HEK293T (cell line): ENCODE results near the gene EML6.

Source experiments
- CTCF ChIA-PET: fragments of 350-600 bp; formaldehyde crosslinking; extraction: SDS; loops from one replicate; lab custom pipeline; 2021; ENCODE audit warnings: antibody characterized with exemption, inconsistent platforms; lab: Yijun Ruan, JAX
- POLR2A ChIA-PET: fragments of 350-600 bp; formaldehyde crosslinking; extraction: SDS; loops from one replicate; lab custom pipeline; 2020; ENCODE audit warnings: antibody characterized with exemption, inconsistent platforms; lab: Yijun Ruan, JAX
- DNase-seq: peaks from one replicate; pipeline ENCODE4 v3.0.0; 2012; ENCODE audit warnings: mixed read lengths; ENCODE audit errors: extremely low spot score
- ARNT ChIP-seq: fragments of 450-650 bp; IDR thresholded peaks from 2 replicates; pipeline ENCODE4 v1.6.1; 2017; ENCODE audit warnings: mild to moderate bottlenecking
- BHLHE40 ChIP-seq: fragments of 450-650 bp; IDR thresholded peaks from 2 replicates; pipeline ENCODE4 v1.6.1; 2016; ENCODE audit warnings: mild to moderate bottlenecking, moderate library complexity, borderline replicate concordance
- CTBP1 ChIP-seq: fragments of 450-650 bp; IDR thresholded peaks from 2 replicates; pipeline ENCODE4 v1.6.1; 2016; ENCODE audit warnings: borderline replicate concordance
- ELF4 ChIP-seq: fragments of 450-650 bp; IDR thresholded peaks from 2 replicates; pipeline ENCODE4 v1.6.1; 2017; ENCODE audit warnings: antibody characterized with exemption
- FOXA1 ChIP-seq: fragments of 450-650 bp; IDR thresholded peaks from 2 replicates; pipeline ENCODE4 v1.6.1; 2016; ENCODE audit warnings: mild to moderate bottlenecking
- FOXK2 ChIP-seq: fragments of 450-650 bp; IDR thresholded peaks from 2 replicates; pipeline ENCODE4 v1.6.1; 2016; ENCODE audit warnings: mild to moderate bottlenecking
- FOXM1 ChIP-seq: fragments of 450-650 bp; IDR thresholded peaks from 2 replicates; pipeline ENCODE4 v1.6.1; 2017; ENCODE audit warnings: mild to moderate bottlenecking, borderline replicate concordance
- HDGF ChIP-seq: fragments of 450-650 bp; IDR thresholded peaks from 2 replicates; pipeline ENCODE4 v1.6.1; 2017; ENCODE audit warnings: antibody characterized with exemption, borderline replicate concordance
- L3MBTL2 ChIP-seq: fragments of 450-650 bp; conservative IDR thresholded peaks from 2 replicates; pipeline ENCODE4 v1.6.1; 2016; ENCODE audit warnings: mild to moderate bottlenecking
- LEF1 ChIP-seq: fragments of 450-650 bp; IDR thresholded peaks from 2 replicates; pipeline ENCODE4 v1.6.1; 2017; ENCODE audit warnings: mild to moderate bottlenecking, borderline replicate concordance
- NFRKB ChIP-seq: fragments of 450-650 bp; IDR thresholded peaks from 2 replicates; pipeline ENCODE4 v1.6.1; 2016; ENCODE audit warnings: mild to moderate bottlenecking, moderate library complexity
- PKNOX1 ChIP-seq: fragments of 450-650 bp; IDR thresholded peaks from 2 replicates; pipeline ENCODE4 v1.6.1; 2016
- SP1 ChIP-seq: fragments of 450-650 bp; IDR thresholded peaks from 2 replicates; pipeline ENCODE4 v1.6.1; 2017
- SUZ12 ChIP-seq: fragments of 450-650 bp; IDR thresholded peaks from 2 replicates; pipeline ENCODE4 v1.6.1; 2016; ENCODE audit warnings: mild to moderate bottlenecking
- TARDBP ChIP-seq: fragments of 450-650 bp; IDR thresholded peaks from 2 replicates; pipeline ENCODE4 v1.6.1; 2016
- ZNF384 ChIP-seq: fragments of 450-650 bp; IDR thresholded peaks from 2 replicates; pipeline ENCODE4 v1.6.1; 2016

EML6 gene

GRCh38 chr2:55009277-55010060 is 286.0 kb downstream of the EML6 start:
- ChIA-PET POLR2A (no interaction called here), CTCF (interaction anchor here (0.6 kb wide), 1 partner anchor 109 kb away, joined by 3 read pairs; no protein-coding TSS in a partner anchor)
- TF ChIP-seq TARDBP (no peak), BHLHE40 (no peak), ARNT (no peak), FOXM1 (no peak), FOXA1 (no peak), NFRKB (no peak), SUZ12 (no peak), HDGF (no peak), SP1 (no peak), CTBP1 (no peak), ZNF384 (no peak)
- DNase-seq = no peak

GRCh38 chr2:55010149-55010591 is 286.7 kb downstream of the EML6 start:
- CTCF ChIA-PET = no interaction called here
- POLR2A ChIA-PET = no interaction called here
- peak; percentile 29 for DNase-seq
- TF ChIP-seq FOXK2 = no peak

- TF ChIP-seq FOXA1 (no peak), BHLHE40 (no peak), PKNOX1 (no peak), SP1 (no peak), NFRKB (no peak), FOXK2 (no peak), L3MBTL2 (no peak), ZNF384 (no peak), HDGF (no peak), ARNT (no peak), CTBP1 (no peak), ELF4 (no peak), TARDBP (no peak), SUZ12 (no peak), FOXM1 (no peak), LEF1 (no peak)
- DNase-seq = no peak
- POLR2A ChIA-PET = no interaction called here
- CTCF ChIA-PET = no interaction called here
Observed at GRCh38 chr2:55010915-55011314, 287.5 kb downstream of the EML6 start.

- ChIA-PET CTCF (interaction anchor here (2.2 kb wide), 1 partner anchor 112 kb away, joined by 12 read pairs; no protein-coding TSS in a partner anchor), POLR2A (interaction anchor here (1.5 kb wide), 1 partner anchor 38 kb away, joined by 5 read pairs; the partner anchor contains the start of gene RTN4)
- TF ChIP-seq NFRKB (no peak), PKNOX1 (0 out of 2 replicates have a peak, but pooled peaks have one; percentile 2)
- no peak for DNase-seq
Observed at GRCh38 chr2:55011831-55012671, 288.6 kb downstream of the EML6 start.

GRCh38 chr2:55012672-55013484 is 289.4 kb downstream of the EML6 start:
- POLR2A ChIA-PET = interaction anchor here (1.5 kb wide), 1 partner anchor 38 kb away, joined by 5 read pairs; the partner anchor contains the start of gene RTN4
- TF ChIP-seq SUZ12 (no peak), ARNT (0 out of 2 replicates have a peak, but pooled peaks have one; percentile 48)

GRCh38 chr2:55013936-55014335 is 290.5 kb downstream of the EML6 start:
- POLR2A ChIA-PET = interaction anchor here (0.6 kb wide), 1 partner anchor 125 kb away, joined by 3 read pairs; no protein-coding TSS in a partner anchor
- no peak for DNase-seq

More at GRCh38 chr2:55012672-55013484, 289.4 kb downstream of the EML6 start:
- DNase-seq = no peak
- CTCF ChIA-PET = interaction anchor here (1.7 to 2.2 kb wide), 2 partner anchors 113 to 308 kb away, joined by 4 to 12 read pairs; no protein-coding TSS in a partner anchor

More at GRCh38 chr2:55013936-55014335, 290.5 kb downstream of the EML6 start:
- CTCF ChIA-PET = interaction anchor here (1.7 to 2.2 kb wide), 2 partner anchors 114 to 309 kb away, joined by 4 to 12 read pairs; no protein-coding TSS in a partner anchor
- no peak for TF ChIP-seq BHLHE40
- no peak for TF ChIP-seq HDGF
- no peak for TF ChIP-seq ARNT
- no peak for TF ChIP-seq FOXM1
- TF ChIP-seq FOXK2 = no peak
- TF ChIP-seq CTBP1 = no peak
- TF ChIP-seq ELF4 = no peak
- no peak for TF ChIP-seq L3MBTL2
- no peak for TF ChIP-seq TARDBP
- no peak for TF ChIP-seq FOXA1
- no peak for TF ChIP-seq SUZ12
- TF ChIP-seq ZNF384 = no peak
- TF ChIP-seq SP1 = no peak
- TF ChIP-seq NFRKB = no peak
- TF ChIP-seq LEF1 = no peak
